HAP-1 (cell line): ENCODE results near the gene DIS3L2.

Experiments used
- DNase-seq, 2 experiments: peaks; one replicate each; pipeline ENCODE4 v3.0.0-alpha.2; 2016 to 2020; ENCODE audit warnings: low spot score in 2 of 2
- H3K27me3 ChIP-seq: fragments of 250-450 bp; sonication (Bioruptor Pico); 2 replicates; pipeline ENCODE4 v1.5.1; 2020; ENCODE audit warnings: low read depth, mild to moderate bottlenecking, moderate library complexity
- H3K36me3 ChIP-seq: fragments of 250-450 bp; sonication (Bioruptor Pico); replicated peaks from 2 replicates; pipeline ENCODE4 v1.5.1; 2020; ENCODE audit warnings: mild to moderate bottlenecking
- H3K4me1 ChIP-seq: fragments of 250-450 bp; sonication (Bioruptor Pico); 2 replicates; pipeline ENCODE4 v1.5.1; 2020; ENCODE audit warnings: mild to moderate bottlenecking
- H3K4me3 ChIP-seq: fragments of 250-450 bp; sonication (Bioruptor Pico); 2 replicates; pipeline ENCODE4 v1.5.1; 2020; ENCODE audit warnings: mild to moderate bottlenecking, moderate library complexity
- H3K9me3 ChIP-seq: fragments of 250-450 bp; sonication (Bioruptor Pico); 2 replicates; pipeline ENCODE4 v1.5.1; 2020; ENCODE audit warnings: mild to moderate bottlenecking, moderate library complexity
- in situ Hi-C: fragments of 300-500 bp; cut with MboI; formaldehyde crosslinking; loops from 3 replicates; pipeline ENCODE4 v1.14.3; 2020; ENCODE audit warnings: low sequenced_read_pairs, inconsistent platforms, mixed read lengths

Gene DIS3L2

GRCh38 chr2:231924889-231925275 is 36.6 kb upstream of the DIS3L2 start:
- Histone ChIP-seq H3K4me3 (peak overlapping the region; percentile 69), H3K36me3 (peaks cover 4% of the 10 kb centered on the region; the same call in 1 of the 2 replicates), H3K9me3 (no peaks in the 10 kb centered on the region), H3K27me3 (peaks cover 13% of the 10 kb centered on the region), H3K4me1 (peaks cover 6% of the 10 kb centered on the region; the same call in 1 of the 2 replicates)
- no peak for DNase-seq
- in situ Hi-C loops = no loop called here

GRCh38 chr2:231925303-231926179 is 36.0 kb upstream of the DIS3L2 start:
- Histone ChIP-seq H3K9me3 (no peaks in the 10 kb centered on the region), H3K4me3 (peak overlapping the region; percentile 69), H3K27me3 (peaks cover 13% of the 10 kb centered on the region), H3K36me3 (peaks cover 4% of the 10 kb centered on the region; the same call in 1 of the 2 replicates), H3K4me1 (peaks cover 6% of the 10 kb centered on the region; the same call in 1 of the 2 replicates)
- DNase-seq = peak; percentile 60 to 91
- in situ Hi-C loops = no loop called here

- DNase-seq = peak; percentile 79 to 90
- H3K4me3 ChIP-seq = peak within 1 kb of the TSS; percentile 69
- peaks cover 6% of the 10 kb centered on the region; the same call in 1 of the 2 replicates for H3K4me1 ChIP-seq
- H3K36me3 ChIP-seq = peaks cover 3% of the 10 kb centered on the region; the same call in 1 of the 2 replicates
- H3K9me3 ChIP-seq = no peaks in the 10 kb centered on the region
- peaks cover 13% of the 10 kb centered on the region for H3K27me3 ChIP-seq
- in situ Hi-C loops = no loop called here
Observed at GRCh38 chr2:231926180-231926741, 35.3 kb upstream of the DIS3L2 start, which contains the start of gene NPPC. Gene NPPC, minus strand, starts transcription at chr2:231926396. Its CDS starts 147 bp downstream, at chr2:231926249.

GRCh38 chr2:231926761-231927565 is 34.5 kb upstream of the DIS3L2 start:
- H3K27me3 ChIP-seq = peaks cover 13% of the 10 kb centered on the region
- H3K4me1 ChIP-seq = peaks cover 6% of the 10 kb centered on the region; the same call in 1 of the 2 replicates
- no peaks in the 10 kb centered on the region; the same call in 1 of the 2 replicates for H3K36me3 ChIP-seq
- no peaks in the 10 kb centered on the region for H3K9me3 ChIP-seq
- in situ Hi-C loops = no loop called here
- H3K4me3 ChIP-seq = peak overlapping the region; percentile 69
- DNase-seq = peak in 1 of 2 experiments; percentile 44

- in situ Hi-C loops = no loop called here
- Histone ChIP-seq H3K9me3 (no peaks in the 10 kb centered on the region), H3K27me3 (peaks cover 13% of the 10 kb centered on the region), H3K36me3 (no peaks in the 10 kb centered on the region; the same call in 1 of the 2 replicates), H3K4me3 (no peak overlapping the region), H3K4me1 (peaks cover 6% of the 10 kb centered on the region; the same call in 1 of the 2 replicates)
- DNase-seq = no peak
Observed at GRCh38 chr2:231927566-231927890, 34.0 kb upstream of the DIS3L2 start.

- DNase-seq = peak in 1 of 2 experiments; percentile 37
- H3K4me3 ChIP-seq = no peak overlapping the region
- in situ Hi-C loops = no loop called here
- no peaks in the 10 kb centered on the region for H3K9me3 ChIP-seq
- no peaks in the 10 kb centered on the region; the same call in 1 of the 2 replicates for H3K36me3 ChIP-seq
- H3K27me3 ChIP-seq = peaks cover 13% of the 10 kb centered on the region
- peaks cover 6% of the 10 kb centered on the region; the same call in 1 of the 2 replicates for H3K4me1 ChIP-seq
Observed at GRCh38 chr2:231928481-231928880, 33.0 kb upstream of the DIS3L2 start.

GRCh38 chr2:231928901-231929725 is 32.4 kb upstream of the DIS3L2 start:
- H3K4me3 ChIP-seq = no peak overlapping the region
- no peaks in the 10 kb centered on the region for H3K36me3 ChIP-seq
- no peaks in the 10 kb centered on the region for H3K9me3 ChIP-seq
- peaks cover 13% of the 10 kb centered on the region for H3K27me3 ChIP-seq
- DNase-seq = peak in 1 of 2 experiments; percentile 5
- in situ Hi-C loops = no loop called here
- peaks cover 6% of the 10 kb centered on the region; the same call in 1 of the 2 replicates for H3K4me1 ChIP-seq

GRCh38 chr2:231929961-231930592 is 31.4 kb upstream of the DIS3L2 start:
- in situ Hi-C loops = no loop called here
- Histone ChIP-seq H3K4me1 (peaks cover 3% of the 10 kb centered on the region; the same call in 1 of the 2 replicates), H3K27me3 (peaks cover 13% of the 10 kb centered on the region), H3K4me3 (no peak overlapping the region), H3K36me3 (no peaks in the 10 kb centered on the region), H3K9me3 (no peaks in the 10 kb centered on the region)
- peak in 1 of 2 experiments; percentile 73 for DNase-seq

GRCh38 chr2:231930593-231931281 is 30.8 kb upstream of the DIS3L2 start:
- Histone ChIP-seq H3K4me1 (peaks cover 3% of the 10 kb centered on the region; the same call in 1 of the 2 replicates), H3K27me3 (peaks cover 13% of the 10 kb centered on the region), H3K9me3 (no peaks in the 10 kb centered on the region), H3K4me3 (no peak overlapping the region), H3K36me3 (no peaks in the 10 kb centered on the region)
- peak in 1 of 2 experiments; percentile 4 for DNase-seq
- in situ Hi-C loops = no loop called here

GRCh38 chr2:231931481-231931915 is 30.0 kb upstream of the DIS3L2 start:
- Histone ChIP-seq H3K27me3 (peaks cover 13% of the 10 kb centered on the region), H3K36me3 (no peaks in the 10 kb centered on the region), H3K4me1 (peaks cover 3% of the 10 kb centered on the region; the same call in 1 of the 2 replicates), H3K9me3 (no peaks in the 10 kb centered on the region), H3K4me3 (no peak overlapping the region)
- in situ Hi-C loops = no loop called here
- DNase-seq = peak in 1 of 2 experiments; percentile 2

GRCh38 chr2:231932711-231932970 is 28.9 kb upstream of the DIS3L2 start:
- H3K36me3 ChIP-seq = no peaks in the 10 kb centered on the region
- H3K27me3 ChIP-seq = peaks cover 3% of the 10 kb centered on the region; the same call in 1 of the 2 replicates
- H3K9me3 ChIP-seq = no peaks in the 10 kb centered on the region
- H3K4me1 ChIP-seq = no peaks in the 10 kb centered on the region
- no peak overlapping the region for H3K4me3 ChIP-seq
- in situ Hi-C loops = no loop called here
- DNase-seq = no peak
